H1 (cell line): ENCODE results near the gene CYTH1.

Source experiments
- EP300 ChIP-seq, 2 experiments: IDR thresholded peaks; 1 replicate in 1 of 2; 2 replicates in 1 of 2; pipeline ENCODE4 v1.6.1; 2011 to 2012; ENCODE audit warnings: low read depth in 2 of 2, low read length in 2 of 2, mild to moderate bottlenecking in 2 of 2, borderline replicate concordance in 1 of 2, inconsistent platforms in 1 of 2, moderate library complexity in 1 of 2
- EZH2 ChIP-seq: fragments of 200-600 bp; sonication (generic); IDR thresholded peaks from 2 replicates; pipeline ENCODE4 v1.7.1; 2012; ENCODE audit warnings: low read depth, mild to moderate bottlenecking, moderate library complexity, low read length, inconsistent platforms; ENCODE audit not compliant: severe bottlenecking
- GABPA ChIP-seq: IDR thresholded peaks from 2 replicates; pipeline ENCODE4 v1.6.1; 2011; ENCODE audit warnings: mild to moderate bottlenecking, low read length, moderate library complexity, borderline replicate concordance; ENCODE audit not compliant: insufficient read depth
- SIN3A ChIP-seq, 2 experiments: IDR thresholded peaks in 1 of 2; conservative IDR thresholded peaks in 1 of 2; 2 replicates each; pipeline ENCODE4 v1.6.1; 2011 to 2012; ENCODE audit warnings: low read length in 2 of 2, improper control_type of control experiment in 1 of 2, low read depth in 1 of 2, mild to moderate bottlenecking in 1 of 2
- YY1 ChIP-seq: IDR thresholded peaks from 2 replicates; pipeline ENCODE4 v1.6.1; 2011; ENCODE audit warnings: low read depth, mild to moderate bottlenecking, low read length
- TF ChIP-seq, protein P1 (sequence below), 3 experiments: IDR thresholded peaks; 1 replicate in 2 of 3; 2 replicates in 1 of 3; pipeline versions ENCODE4 v1.5.1 to v1.6.1; 2011; ENCODE audit warnings: low read length in 3 of 3, mild to moderate bottlenecking in 3 of 3, inconsistent platforms in 2 of 3, low read depth in 1 of 3, moderate library complexity in 1 of 3; ENCODE audit not compliant: insufficient read depth in 1 of 3; ENCODE audit errors: control extremely low read depth in 1 of 3

DNA sequence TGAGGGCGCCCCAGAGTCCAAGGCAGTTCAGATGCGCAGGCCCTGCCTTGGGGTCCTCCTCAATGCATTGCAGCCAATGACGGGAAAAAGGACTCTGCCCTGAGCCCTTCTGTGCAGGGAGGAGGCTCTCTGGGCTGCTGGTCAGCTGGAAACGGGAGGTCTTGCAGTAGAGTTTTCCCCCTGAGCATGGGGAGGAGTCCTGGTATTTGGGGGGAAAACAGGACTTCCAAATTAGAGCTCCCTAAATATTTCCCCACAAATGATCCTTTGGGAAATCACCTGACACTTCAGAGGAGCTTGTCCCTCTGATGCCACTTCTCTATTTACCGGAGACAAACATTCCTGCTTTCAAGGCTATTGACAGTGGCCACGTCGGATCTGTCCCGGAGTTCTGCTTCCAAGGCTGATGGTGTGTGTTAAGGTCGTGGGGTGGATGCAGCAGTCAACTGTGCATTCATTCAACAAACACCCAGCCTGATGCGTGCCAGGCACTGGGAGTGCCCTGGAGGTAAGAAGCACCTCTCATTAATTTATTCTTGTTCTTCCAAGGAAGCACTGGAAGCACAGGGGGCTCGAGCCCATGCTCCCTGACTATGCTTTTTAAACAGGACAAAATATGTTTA is 131.9 kb downstream of the CYTH1 start:
- TF ChIP-seq EZH2 (no peak), GABPA (no peak), SIN3A (conservative IDR thresholded peaks at IDR 0.05 in 1 of 2, IDR thresholded peaks at IDR 0.05 in 1 of 2; ENCODE audit: low read depth in 1 of 2, low read length in 2 of 2) (no peak), YY1 (no peak), EP300 (IDR thresholded peaks at IDR 0.05; ENCODE audit: borderline replicate concordance in 1 of 2, low read depth in 2 of 2, low read length in 2 of 2) (no peak)
- TF ChIP-seq, protein P1, sequence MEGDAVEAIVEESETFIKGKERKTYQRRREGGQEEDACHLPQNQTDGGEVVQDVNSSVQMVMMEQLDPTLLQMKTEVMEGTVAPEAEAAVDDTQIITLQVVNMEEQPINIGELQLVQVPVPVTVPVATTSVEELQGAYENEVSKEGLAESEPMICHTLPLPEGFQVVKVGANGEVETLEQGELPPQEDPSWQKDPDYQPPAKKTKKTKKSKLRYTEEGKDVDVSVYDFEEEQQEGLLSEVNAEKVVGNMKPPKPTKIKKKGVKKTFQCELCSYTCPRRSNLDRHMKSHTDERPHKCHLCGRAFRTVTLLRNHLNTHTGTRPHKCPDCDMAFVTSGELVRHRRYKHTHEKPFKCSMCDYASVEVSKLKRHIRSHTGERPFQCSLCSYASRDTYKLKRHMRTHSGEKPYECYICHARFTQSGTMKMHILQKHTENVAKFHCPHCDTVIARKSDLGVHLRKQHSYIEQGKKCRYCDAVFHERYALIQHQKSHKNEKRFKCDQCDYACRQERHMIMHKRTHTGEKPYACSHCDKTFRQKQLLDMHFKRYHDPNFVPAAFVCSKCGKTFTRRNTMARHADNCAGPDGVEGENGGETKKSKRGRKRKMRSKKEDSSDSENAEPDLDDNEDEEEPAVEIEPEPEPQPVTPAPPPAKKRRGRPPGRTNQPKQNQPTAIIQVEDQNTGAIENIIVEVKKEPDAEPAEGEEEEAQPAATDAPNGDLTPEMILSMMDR (IDR thresholded peaks at IDR 0.05; ENCODE audit: control extremely low read depth in 1 of 3, insufficient read depth in 1 of 3, low read depth in 1 of 3, low read length in 3 of 3), result no peak
